GM11168 (cell line): ENCODE data around the gene DEXI.

Source experiments
- in situ Hi-C: fragments of 300-500 bp; cut with MboI; formaldehyde crosslinking; loops from one replicate; pipeline ENCODE4 v1.12.0; 2022; ENCODE audit warnings: low sequenced_read_pairs; ENCODE audit not compliant: unreplicated experiment

Gene DEXI

DNA sequence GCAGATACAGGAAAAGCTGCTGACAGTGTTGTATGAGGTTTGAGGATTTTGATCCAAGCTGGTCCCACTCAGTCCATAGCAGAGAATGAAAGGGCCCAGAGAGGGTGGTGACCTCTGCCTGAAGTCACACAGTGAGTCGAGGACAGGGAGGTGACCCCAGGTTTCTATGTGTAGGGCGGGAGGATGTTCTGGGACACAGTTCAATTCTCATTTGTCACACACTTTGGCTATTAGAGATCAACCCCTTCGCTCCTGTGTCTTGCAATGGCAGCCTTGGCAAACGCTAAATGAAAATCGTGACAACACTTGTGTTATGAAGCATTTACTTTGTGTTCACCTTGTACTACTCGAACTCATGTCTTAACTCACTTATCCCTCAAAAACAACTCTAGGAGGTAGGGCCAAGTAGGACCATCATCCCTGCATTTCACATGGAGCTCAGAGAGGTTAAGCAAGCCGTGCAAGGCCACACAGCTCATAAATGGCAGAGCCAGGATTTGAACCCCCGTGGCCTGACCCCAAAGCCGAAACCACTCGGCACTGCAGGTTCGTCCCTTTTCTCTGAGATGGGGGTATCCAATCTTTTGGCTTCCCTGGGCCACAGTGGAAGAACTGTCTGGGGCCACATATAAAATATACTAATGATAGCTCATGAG, 10.2 kb downstream of the DEXI start:
- in situ Hi-C loops, result no loop called here

DNA sequence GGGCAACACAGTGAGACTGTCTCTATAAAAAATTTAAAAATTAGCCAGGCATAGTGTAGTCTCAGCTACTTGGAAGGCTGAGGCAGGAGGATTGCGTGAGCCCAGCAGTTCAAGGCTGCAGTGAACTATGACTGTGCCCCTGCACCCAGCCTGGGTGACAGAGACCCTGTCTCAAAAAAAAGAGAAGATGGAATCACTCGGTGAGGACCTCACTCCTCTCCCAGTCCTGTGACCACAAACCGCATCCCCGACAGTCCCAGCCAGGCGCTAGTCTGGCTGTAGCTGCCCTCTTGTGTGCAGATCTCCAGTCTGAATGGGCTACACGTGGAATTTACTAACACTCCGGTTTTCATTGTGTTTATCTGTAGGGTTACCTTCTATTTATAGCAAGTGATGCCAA, 11.1 kb downstream of the DEXI start:
- in situ Hi-C loops, result no loop called here

DNA sequence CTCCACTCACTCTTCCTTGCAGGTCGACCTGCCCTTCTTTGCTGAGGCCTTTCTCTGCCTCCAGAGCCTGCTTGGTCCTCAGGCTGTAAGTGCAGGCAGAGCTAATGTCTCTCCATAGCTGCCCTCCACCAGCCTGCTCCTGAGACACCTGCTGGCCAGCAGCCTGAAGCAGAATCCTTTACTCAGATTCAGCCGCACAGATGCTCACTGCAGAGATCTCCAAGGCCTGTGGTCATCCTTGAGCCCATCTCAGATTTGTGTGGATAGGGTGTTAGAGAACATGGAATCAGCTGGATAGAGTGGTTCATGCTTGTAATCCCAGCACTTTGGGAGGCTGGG, 11.5 kb downstream of the DEXI start:
- in situ Hi-C loops, result no loop called here

DNA sequence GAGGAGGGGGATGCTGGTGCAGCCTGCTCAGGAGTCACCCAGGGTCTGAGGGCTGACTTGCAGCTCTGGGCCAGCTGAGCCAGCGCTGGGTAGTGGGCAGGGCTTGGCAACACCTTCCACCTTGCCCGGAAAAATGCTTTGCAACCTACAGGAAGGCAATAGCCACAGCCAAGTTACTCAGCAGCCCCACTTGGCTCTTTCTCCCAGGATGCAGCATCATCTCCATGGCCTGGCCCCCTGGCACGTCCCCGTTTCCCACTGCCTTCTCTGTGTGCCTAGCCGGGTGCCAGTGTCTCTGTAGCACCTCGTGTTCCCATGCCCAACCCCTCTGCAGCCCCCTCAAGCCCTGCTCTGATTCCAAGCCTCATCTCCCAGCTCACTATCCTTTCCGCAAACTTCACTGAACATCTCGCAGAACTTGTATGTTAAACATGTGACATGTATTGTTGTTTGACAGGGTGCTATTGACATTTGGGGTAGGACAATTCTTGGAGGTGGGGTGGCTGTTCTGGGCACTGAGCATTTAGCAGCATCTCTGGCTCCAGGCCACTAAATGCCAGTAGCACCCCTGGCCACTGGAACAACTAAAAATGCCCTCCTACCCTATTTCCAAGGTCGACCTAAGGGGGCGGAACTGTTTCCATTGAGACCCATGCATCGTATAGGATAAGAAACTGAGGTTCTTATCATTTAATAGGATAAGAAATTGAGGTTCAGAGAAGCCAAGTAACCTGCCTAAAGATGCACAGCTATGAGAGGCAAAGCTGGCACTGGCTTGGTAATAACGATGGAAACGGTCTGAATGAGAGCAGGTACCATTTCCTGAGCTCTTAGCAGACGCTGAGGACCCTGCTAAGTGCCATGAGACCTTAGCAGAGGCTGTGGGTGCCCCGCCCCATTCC, 12.2 kb downstream of the DEXI start:
- in situ Hi-C loops, result loop anchor here (10.0 kb wide), 1 partner anchor 405 kb away; no protein-coding TSS in a partner anchor

DNA sequence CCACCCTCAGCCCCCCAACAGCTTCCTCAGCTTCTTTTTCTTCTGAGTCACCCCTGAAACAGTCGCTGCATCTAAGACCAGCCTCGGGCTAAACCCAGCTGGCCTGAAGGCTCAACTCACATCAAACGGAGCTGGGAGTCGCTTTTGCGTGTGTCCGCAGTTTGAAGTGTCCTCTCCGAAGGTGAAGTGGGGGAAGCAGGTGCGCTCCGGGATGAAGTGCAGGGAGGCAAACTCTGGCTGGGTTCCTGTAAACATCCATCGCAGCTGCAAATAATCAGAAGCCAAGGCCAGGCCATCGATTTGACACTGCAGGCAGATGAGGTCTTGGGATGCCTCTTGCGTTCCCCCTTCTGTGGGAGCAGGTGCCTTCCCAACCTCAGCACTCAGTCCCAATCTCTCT, 13.2 kb downstream of the DEXI start:
- in situ Hi-C loops, result loop anchor here (10.0 kb wide), 1 partner anchor 404 kb away; no protein-coding TSS in a partner anchor

DNA sequence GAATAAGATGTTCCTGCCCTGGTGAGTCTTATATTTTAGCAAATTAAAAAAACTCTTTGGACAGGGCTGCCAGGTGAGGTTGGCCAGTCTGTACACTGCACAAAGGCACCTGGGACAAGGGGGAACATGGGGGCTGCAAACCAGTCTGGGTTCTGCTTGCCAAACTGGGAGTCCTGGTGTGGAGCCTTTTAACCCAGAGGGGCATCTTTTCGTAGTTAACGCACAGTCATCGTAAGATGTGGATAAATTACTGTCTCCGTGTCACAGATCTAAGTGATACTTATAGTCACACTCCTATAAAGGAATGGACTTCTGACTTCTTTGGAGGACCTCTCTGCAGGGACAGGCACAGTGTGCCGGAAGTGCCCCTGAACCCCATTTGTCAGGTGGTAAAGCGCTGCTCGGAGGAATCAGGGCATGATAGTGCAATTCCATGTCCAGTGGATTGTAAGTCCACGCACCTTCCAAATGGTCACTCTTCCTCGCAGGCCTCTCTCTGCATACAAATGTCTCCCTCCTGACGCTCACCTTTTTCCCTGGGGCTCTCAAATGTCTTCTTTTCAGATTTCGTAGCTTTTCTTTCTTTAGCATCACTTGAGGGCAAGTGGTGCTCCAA, 14.7 kb downstream of the DEXI start:
- in situ Hi-C loops, result loop anchor here (10.0 kb wide), 1 partner anchor 403 kb away; no protein-coding TSS in a partner anchor

DNA sequence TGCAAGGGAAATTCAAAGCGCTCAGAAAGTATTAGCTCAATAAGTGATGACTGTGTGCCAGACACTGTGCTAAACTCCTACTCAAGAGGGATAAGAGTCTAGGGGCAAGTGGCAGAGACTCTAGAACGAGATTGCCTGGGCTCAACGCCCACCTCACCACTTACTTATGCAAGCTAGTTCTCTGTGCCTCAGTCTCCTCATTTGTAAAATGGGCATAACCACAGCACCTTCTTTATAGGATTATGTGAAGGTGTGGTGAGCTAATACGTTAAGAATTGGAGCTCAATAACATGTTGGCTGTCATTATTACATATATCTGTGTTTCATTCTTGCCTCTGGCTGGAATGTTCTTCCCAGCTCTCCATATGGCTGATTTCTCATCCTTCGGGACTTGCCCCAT, 15.4 kb downstream of the DEXI start:
- in situ Hi-C loops, result loop anchor here (10.0 kb wide), 1 partner anchor 402 kb away; no protein-coding TSS in a partner anchor

DNA sequence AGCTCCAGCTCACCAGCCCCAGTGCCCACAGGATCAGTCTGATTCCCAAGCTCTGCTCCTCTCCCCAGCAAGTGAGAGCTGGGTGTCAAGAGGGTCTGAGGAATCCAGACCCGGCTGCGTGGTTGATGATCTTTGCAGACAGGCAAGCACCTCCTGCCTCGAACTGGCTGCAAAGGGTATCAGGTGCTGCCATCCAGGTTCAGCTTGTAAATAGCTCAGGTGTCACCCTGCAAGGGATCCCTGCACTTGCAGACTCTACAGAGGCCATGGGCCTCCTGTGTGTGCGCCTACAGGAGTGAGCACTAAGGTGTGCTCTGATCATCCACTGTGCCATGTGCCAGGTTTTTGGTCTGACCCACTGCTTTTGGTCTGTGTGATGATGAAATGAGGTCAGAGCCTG, 16.2 kb downstream of the DEXI start:
- in situ Hi-C loops, result loop anchor here (10.0 kb wide), 1 partner anchor 401 kb away; no protein-coding TSS in a partner anchor

DNA sequence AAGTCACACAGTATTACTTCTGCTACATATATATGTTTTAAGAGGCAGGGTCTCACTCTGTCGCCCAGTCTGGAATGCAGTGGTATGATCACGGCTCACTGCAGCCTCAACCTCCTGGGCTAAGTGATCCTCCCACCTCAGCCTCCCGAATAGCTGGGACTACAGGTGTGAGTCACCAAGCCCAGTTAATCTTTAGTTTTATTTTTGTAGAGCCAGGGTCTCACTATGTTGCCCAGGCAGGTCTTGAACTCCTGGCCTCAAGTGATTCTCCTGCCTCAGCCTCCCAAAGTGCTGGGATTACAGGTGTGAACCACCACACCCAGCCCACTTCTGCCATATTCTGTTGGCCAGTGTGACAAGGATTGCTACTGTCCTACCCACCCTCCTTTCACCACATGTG, 17.0 kb downstream of the DEXI start:
- in situ Hi-C loops, result loop anchor here (10.0 kb wide), 1 partner anchor 400 kb away; no protein-coding TSS in a partner anchor

DNA sequence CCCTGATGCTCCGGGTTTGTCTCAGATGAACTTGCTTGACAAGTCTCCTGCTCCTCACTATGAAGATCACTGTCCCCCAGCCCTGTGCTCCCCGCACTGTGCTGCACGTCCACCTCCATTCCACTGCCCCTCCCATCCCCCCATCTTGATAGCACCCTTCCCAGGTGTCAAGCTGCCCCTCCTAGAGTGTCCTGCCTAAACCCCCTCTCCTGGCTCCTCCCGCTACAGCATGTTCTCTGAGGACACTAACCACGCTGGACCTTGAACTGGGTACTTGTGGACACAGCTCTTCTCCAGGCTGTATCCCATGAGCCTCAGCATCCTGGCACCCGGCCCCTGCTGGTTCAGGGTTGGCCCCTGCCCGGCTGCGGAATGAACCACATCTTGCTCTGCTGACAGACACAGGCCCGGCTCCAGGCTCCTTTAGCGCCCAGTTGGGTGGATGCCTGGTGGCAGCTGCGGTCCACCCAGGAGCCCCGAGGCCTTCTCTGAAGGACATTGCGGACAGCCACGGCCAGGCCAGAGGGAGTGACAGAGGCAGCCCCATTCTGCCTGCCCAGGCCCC, 18.5 kb downstream of the DEXI start:
- in situ Hi-C loops, result loop anchor here (10.0 to 25.0 kb wide), 2 partner anchors 399 to 611 kb away; no protein-coding TSS in a partner anchor

DNA sequence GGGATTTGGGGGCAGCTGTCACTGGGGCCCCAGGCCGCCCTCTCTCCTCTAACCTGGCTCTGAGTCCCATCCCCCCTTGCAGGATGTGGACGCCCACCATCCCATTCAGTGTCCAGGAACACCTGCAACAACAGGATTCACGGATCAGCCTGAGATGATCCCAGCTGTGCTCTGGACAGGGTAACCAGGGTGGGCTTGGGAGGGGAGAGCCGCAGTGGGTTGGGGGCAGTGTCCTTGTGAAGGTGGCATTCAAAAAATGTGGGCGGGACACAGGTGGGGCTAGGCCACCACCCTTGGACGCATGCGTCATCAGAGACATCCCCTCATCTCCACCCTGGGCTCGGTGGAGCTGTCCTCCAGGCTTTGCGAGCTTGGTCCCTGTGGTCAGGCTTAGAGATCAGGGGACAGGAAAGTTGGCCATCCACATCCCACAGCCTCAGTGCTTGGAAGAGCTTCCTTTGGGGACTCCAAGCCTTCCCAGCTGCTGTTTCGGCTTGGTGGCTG, 19.1 kb downstream of the DEXI start:
- in situ Hi-C loops, result loop anchor here (10.0 to 25.0 kb wide), 2 partner anchors 398 to 611 kb away; no protein-coding TSS in a partner anchor

DNA sequence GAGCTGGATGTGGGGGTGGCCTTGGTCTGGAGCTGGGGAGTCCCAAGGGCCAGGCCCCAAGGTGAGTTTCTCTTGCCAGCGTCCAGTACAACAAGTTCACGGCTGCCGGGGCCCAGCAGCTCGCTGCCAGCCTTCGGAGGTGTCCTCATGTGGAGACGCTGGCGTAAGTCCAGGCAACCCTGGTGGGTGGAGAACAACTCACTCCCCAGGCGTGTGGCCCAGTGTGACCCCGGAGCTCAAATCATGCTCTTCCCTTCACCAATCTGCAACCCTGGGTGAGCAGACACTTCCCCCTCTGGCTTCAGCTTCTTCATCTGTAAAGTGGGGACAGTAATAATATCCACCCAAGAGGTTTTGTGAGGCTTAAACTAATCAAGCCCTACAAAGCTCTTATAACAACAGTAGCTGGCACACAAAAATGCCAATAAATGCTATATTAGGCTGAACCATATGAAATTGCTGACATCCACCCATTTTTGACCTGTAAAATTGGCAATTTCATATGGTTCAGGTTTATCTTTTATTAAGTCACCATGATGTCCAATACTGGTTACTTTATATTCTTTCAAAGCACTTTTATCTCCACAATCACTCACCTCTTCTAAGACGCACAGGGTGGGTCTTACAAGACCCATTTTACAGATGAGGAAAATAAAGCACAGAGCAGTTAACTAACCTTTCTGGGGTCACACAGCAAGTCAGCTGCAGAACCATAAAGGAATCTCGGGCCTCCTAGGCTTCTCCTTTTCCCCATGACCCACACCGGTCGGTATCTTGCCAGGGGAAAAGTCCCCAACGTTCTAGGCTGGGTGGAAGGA, 19.7 kb downstream of the DEXI start:
- in situ Hi-C loops, result loop anchor here (10.0 to 25.0 kb wide), 2 partner anchors 398 to 610 kb away; no protein-coding TSS in a partner anchor

DNA sequence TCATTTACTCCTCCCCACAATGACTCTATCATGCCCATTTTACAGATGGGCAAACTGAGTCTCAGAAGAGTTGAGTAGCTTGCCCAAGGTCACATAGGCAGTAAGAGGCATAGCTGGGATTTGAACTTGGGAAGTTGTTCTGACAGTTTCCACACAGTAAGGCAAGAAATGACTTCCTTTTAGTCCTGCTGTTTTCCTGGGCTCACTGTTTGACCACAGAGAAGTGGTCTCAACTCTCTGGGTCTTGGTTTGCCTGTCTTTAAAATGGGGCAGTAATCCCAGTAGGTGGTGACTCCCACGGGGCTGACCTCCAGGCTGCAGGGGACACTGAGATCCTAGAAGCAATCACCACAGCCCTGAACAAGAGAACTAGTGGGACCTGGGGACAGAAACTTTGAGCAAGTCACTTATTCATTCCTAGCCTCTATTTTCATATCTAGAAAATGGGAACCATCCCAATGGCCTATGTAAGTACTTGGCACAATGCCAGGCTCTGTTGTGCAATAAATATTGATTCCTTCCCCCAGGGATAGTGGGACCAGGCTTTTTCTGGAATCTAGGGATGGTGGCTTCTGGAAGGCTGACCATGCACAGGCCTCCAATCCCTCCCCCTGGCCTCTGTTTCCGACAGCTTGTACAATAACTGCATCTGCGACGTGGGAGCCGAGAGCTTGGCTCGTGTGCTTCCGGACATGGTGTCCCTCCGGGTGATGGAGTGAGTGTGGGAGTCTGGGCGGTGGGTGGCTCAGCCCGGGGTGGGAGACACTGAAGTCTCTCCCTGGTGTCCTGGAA, 20.5 kb downstream of the DEXI start:
- in situ Hi-C loops, result loop anchor here (10.0 to 25.0 kb wide), 2 partner anchors 397 to 609 kb away; no protein-coding TSS in a partner anchor

DNA sequence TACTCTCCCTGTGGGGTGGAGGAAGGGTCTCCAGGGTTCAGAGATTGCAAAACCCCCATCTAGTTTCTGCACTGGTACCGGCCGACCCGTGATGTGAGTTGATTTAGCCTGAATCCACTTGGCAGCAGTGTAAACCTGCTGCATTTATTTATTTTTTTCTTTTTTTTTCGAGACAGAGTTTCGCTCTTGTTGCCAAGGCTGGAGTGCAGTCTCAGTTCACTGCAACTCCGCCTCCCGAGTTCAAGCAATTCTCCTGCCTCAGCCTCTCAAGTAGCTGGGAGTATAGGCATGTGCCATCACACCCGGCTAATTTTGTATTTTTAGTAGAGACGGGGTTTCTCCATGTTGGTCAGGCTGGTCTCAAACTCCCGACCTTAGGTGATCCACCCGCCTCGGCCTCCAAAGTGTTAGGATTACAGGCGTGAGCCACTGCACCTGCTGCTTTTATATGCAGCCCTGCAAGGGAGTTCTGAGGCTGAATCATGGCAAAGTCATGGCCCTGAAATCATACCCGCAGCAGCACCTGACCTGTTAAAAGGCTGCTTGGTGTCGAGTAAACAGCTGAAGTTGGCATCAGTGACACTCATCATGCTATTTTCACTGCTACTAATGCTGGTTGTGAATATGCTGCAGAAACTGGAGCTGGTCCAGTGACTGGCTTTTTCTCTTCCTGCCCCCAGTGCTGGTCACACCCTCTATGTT, 21.4 kb downstream of the DEXI start:
- in situ Hi-C loops, result loop anchor here (10.0 to 25.0 kb wide), 2 partner anchors 396 to 609 kb away; no protein-coding TSS in a partner anchor

DNA sequence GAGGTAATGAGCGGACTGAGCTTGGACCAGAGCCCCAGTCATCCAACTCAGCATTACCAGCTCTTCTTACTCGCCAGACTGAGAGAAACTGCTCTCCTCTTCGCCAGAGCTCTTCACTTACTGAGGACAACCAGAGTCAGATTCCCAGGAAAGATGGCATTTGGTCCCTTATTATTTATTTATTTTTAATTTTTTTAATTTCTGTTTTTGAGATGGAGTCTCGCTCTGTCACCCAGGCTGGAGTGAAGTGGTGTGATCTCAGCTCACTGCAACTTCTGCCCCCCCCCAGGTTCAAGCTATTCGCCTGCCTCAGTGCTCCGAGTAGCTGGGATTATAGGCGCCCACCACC, 23.3 kb downstream of the DEXI start:
- in situ Hi-C loops, result loop anchor here (10.0 to 25.0 kb wide), 2 partner anchors 174 to 607 kb away; partner anchors contain the start of gene NUBP1

DNA sequence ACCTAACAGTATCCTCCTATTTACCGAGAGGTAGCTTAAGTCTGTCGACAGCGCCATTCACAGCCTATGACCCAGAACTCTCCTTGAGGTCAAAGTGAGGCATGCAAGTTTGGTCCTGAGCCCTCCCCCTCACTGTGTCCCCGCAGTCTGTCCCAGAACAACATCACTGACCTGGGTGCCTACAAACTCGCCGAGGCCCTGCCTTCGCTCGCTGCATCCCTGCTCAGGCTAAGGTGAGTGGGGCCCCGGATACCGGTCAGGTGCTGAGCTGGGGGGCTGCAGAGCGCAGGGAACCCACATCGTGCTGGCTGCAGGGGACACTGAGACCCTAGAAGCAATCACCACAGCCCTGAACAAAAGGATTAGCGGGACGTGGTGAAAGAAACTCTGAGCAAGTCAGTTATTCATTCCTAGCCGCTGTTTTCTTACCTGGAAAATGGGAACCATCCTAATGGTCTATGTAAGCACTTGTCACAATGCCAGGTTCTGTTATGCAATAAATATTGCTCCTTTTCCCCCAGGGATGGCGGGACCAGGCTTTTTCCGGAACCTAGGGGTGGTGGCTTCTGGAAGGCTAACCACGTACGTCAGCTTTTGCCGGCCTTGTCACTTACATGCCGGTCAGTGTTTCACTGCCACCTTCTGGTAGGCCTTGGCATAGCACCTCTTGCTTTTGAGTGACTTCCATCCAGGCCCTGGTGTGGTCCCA, 23.8 kb downstream of the DEXI start:
- in situ Hi-C loops, result loop anchor here (10.0 to 25.0 kb wide), 2 partner anchors 174 to 606 kb away; partner anchors contain the start of gene NUBP1

DNA sequence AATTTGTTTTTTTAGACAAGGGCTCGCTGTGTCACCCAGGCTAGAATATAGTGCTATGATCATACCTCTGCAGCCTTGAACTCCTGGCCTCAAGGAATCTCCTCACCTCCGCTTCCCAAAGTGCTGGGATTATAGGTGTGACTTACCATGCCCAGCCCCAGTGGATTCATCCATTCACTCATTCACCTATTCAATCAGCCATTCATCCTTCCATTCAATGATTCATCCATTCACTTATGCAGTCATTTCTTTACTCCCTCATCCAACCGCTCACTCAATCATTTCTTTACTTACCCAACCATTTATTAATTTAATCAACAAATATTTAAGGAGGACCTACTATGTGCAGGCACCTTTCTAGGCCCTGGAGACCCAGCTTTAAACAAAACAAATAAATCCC, 25.7 kb downstream of the DEXI start:
- in situ Hi-C loops, result loop anchor here (10.0 to 25.0 kb wide), 2 partner anchors 172 to 604 kb away; partner anchors contain the start of gene NUBP1
